ENCODE measurements around the gene CTSE.

Gene CTSE

DNA sequence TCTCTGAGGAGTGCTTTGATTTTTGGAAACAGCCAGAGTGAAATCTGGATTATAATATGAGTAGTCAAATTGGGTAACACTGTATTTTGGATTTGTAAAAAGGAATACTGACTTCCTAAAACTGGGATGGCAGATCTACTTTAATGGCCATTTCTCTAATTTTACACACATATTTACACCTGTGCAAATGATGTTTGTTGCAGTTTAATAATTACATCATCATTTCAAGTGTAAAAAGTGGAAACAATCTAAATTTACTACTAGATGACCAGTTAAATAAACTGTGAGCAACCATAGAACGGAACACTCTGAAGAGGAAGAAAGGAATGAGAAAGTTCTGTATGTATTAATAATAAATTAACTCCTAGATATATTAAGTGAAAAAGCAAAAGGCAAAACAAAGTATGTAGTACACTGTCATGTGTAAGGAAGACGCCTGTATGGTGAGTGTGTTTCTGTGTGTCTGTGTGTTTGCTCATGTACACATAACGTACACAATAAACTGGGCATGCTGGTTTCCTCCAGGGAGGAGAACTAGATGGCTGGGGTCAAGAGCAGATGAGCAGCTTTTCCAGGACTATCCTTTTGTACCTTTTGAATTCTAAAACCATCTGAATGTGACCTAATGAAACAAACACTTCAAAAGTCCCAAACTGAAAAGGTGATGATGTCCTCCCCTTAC lies 26.4 kb upstream of the CTSE start:
- no peak for DNase-seq

- DNase-seq: no peak
Measured at GRCh38 chr1:206049293-206049692, 25.6 kb upstream of the CTSE start.

DNA sequence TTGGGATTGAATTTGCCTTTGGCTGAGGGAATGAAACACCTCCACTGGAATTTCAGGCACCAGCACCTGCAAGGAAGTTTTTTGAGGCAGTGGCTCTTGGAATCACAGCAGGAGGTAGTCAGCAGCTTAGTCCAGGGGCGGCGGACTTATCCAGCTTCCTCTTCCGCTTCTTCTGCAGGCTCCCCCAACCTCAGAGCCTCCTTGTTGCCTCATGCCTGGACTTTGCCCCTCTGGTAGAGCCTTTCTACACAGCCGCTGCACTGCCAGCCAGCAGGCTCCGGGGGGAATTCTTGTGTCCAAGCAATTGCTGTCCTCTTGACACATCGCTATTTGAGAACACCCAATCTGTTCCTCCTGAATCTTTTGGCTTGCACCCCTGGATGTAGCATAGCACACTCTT lies 24.9 kb upstream of the CTSE start:
- no peak for DNase-seq

DNA sequence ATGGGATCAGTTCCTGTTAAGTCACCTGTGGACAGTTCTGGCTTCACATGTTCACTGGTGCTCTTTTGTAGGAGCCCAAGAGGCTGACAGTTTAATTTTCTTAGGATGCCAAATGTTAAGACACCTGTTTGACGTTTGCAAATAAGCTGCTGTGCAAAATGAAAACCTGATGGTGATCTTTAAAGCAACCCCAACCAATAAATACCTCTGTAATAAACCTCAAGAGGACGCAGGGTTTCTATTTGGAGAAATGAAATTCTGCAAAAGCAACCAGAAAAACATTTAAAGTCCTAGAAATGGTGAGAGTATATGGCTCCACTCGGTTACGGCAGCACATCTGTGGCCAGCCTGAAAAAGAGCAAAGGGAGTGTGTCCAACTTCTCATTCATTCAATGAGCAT lies 23.6 kb upstream of the CTSE start:
- no peak for DNase-seq

DNA sequence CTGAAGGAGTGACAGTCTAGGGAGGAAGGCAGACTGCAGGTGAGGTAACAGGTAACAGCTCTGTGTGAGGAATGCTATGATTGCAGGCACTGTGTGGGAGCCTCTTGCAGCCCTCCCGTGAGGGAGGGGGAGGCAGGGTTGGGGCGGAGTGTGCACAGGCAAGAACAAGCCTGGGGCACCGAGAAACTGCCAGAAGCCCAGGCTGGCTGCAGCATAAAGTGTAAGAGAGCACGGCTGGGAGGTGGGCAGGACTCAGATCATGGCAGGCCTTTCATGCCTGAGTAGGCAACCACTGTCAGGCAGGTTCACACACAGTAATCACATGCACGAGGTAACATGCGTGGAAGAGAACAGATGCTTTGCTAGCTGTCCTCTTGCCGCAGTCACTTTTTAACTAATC lies 17.9 kb upstream of the CTSE start:
- DNase-seq: no peak

DNA sequence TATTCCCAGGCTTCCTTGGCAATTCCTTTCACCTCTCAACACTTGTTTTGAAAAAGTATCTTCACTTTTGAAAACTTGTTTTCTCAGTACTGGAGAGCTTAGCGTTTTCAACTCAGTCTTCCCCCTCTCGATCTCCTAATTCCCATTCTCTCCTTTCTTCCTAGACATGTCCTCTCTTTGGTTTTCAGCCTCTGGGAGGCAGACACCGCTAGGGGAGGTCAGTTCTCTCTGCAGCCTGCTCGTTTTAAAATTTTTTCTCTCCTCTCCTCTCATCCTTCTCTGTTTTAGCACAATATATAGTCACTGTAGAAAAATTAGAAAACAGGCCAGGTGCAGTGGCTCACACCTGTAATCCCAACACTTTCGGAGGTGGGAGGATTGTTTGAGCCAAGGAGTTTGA lies 16.6 kb upstream of the CTSE start:
- DNase-seq: no peak

- no peak for DNase-seq
Measured at GRCh38 chr1:206039046-206039973, 15.6 kb upstream of the CTSE start.

DNA sequence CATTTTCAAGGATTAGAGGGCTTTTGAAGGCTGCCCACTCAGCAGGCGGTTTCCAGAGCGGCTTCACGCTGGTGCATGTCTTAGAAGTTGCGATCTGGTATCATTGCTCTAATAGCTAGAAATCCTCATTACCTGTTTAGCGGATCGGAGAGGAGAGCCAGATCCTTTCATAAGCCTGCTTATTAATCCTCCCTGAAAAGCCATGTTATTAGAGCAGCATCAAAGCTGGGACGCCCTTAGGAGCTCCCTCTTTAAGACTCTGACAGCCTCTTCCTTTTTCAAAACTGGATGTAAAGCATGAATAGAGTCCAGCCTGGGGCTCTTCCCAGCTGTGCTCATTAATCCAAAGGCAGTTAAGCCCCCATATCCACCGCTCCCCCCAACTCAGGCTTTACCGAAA lies 13.9 kb upstream of the CTSE start:
- no peak for DNase-seq

DNA sequence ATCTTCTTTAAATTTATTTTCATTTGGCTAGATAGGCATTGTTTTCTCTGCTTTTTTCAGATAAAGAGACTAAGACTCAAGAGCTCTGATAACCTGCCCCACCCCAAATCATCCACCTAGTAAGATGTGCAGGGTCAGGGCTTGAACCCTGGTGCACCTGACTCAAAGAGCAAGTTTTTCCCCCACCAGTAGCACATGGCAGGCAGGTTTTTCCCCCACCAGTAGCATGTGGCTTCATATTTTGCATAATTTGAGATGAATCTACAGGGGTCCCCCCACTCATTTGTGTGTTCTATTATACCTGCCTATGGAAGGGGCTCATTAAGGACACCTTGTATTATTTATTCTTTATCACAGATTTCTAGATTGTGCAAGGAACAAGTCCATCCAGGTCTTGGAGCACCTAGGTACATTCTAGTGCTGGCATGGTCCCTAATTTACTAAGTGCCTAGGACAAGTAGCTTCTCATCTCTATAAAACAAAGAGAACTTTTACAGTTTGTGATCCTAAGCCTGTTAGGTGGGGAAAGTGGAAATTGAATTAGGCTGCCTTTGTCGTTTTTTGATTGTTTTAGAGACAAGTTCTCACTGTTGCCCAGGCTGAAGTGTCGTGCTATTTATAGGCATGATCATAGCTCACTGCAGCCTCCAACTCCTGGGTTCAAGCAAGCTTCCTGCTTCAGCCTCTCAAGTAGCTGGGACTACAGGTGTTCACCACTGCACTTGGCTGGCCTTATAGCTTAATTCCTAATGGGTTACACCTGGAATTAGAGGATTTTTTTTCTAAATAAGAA lies 13.2 kb upstream of the CTSE start:
- DNase-seq: no peak

DNA sequence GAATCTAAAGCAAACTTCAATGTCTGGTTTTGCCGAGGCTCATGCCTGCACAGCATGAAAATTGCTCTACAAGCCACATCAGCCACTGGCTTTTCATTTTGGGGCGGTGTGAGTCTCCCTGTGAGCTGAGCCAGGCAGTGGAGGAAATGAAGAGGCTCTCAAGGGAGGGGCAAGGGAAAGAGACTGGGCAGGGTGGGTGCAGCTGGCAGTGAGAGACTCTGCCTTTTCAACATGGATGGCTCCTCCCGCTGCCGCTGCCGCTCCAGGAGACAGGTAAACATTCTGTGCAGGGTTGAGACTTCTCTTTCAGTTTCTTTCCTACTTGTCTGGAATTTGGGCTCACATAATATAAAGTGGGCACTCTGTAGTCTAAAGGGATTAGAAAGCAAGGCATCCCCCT lies 11.3 kb upstream of the CTSE start:
- no peak for DNase-seq

GRCh38 chr1:206032380-206033140 lies 8.9 kb upstream of the CTSE start:
- no peak for DNase-seq

- DNase-seq: peak; percentile 64
Measured at GRCh38 chr1:206030714-206031113, 7.0 kb upstream of the CTSE start.

GRCh38 chr1:206030191-206030590 lies 6.5 kb upstream of the CTSE start:
- no peak for DNase-seq

GRCh38 chr1:206029484-206029883 lies 5.8 kb upstream of the CTSE start:
- DNase-seq: no peak

DNA sequence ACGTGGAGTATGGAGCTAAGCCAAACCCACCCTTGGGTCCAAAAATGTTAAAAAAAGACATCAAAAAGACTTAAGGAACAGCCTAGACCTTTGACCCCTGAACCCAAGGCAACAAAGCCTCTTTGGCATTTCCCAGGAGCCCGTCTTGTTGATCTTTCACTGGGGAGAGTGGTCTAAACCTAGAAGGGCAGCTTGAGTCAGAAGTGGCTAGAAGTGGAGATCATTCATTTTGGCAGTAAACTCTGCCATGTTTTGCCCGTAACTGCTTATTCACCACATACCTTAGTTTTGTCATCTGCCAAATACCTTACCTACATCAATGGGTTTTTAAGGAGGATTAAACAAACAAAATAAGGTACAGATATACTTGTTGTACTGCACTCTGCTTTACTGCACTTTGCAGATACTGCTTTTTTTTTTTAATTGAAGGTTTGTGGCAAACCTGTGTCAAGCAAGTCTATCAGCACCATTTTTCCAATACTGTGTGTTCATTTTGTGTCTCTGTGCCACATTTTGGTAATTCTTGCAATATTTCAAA lies 1.7 kb upstream of the CTSE start:
- DNase-seq: no peak

DNA sequence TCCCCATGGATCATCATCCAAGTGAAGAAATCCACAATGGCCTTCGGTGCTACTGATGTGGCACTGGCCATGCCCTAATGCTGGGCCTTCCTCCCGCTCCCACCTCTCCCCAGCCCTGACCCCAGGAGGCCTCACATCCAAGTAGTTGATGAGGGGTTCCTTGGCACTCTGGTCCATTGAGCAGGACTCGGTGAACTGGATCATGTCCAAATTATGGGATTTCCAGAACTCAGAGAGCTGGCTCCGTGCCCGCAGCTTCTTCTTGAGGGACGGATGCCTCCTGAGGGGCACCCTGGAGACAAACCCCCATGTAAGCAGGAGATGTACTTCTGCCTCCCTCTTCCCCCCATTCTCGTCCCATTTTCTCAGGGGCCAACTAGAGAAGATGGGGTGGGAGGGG lies 929 bp downstream of the CTSE start:
- DNase-seq: no peak

DNA sequence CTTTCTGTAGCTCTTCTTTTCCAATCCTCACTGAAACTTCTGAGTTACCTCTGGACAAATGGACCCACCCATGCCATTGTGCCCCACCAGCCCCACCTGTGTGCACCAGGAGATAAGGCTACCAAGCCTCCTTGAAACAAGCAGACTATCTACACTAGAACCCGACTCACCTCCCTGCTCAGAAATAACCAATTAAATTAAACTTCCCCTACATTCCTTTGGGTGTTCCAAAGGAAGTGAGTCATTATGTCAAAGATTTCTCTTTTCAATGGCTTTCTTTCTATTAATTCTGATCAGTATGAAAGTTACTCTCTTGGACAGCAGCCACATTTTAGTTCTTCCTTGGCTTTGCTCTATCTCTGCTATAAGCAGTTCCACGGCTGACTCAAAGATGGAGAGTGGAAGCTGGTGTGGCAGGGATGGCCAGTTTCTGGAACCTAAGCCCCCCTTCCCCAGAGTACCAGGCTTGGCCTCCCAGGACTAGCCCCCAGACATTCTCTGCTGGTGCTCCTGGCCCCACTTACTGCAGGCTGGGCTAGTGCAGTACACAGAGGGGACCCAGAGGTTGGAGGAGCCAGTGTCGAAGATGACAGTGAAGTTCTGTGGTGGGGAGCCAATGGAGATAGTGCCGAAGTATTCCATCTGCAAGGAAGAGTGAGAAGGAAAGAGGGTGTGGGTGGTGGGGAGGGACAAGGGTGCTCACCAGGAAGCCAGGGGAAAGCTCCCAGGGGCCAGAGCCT lies 1.9 kb downstream of the CTSE start:
- DNase-seq: no peak

- DNase-seq: no peak
Measured at GRCh38 chr1:206021008-206021625, 2.6 kb downstream of the CTSE start.

GRCh38 chr1:206020393-206021007 lies 3.2 kb downstream of the CTSE start:
- DNase-seq: no peak

DNA sequence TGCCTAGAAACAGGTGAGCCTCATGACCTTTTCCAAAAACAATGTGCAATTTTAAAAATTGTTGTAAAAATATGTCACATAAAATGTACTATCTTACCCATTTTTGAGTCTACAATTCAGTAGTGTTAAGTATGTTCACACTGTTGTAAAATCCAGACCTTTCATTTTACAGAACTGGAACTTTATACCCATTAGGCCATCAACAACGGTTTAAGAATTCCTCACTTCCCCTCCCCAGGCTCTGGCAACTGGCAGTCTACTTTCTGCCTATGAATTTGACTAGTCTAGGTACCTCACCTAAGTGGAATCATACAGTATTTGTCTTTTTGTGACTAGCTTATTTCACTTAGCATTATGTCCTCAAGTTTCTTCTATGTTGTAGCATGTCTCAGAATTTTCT lies 8.6 kb downstream of the CTSE start:
- DNase-seq: no peak

GRCh38 chr1:206014601-206015000 lies 9.1 kb downstream of the CTSE start:
- no peak for DNase-seq
